ENCODE data around the gene NHS.

- TF ChIP-seq, protein P1, sequence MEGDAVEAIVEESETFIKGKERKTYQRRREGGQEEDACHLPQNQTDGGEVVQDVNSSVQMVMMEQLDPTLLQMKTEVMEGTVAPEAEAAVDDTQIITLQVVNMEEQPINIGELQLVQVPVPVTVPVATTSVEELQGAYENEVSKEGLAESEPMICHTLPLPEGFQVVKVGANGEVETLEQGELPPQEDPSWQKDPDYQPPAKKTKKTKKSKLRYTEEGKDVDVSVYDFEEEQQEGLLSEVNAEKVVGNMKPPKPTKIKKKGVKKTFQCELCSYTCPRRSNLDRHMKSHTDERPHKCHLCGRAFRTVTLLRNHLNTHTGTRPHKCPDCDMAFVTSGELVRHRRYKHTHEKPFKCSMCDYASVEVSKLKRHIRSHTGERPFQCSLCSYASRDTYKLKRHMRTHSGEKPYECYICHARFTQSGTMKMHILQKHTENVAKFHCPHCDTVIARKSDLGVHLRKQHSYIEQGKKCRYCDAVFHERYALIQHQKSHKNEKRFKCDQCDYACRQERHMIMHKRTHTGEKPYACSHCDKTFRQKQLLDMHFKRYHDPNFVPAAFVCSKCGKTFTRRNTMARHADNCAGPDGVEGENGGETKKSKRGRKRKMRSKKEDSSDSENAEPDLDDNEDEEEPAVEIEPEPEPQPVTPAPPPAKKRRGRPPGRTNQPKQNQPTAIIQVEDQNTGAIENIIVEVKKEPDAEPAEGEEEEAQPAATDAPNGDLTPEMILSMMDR (IDR thresholded peaks at IDR 0.05), result no peak
- TF ChIP-seq POLR2A (IDR thresholded peaks at IDR 0.05), result no peak
Measured at GRCh38 chrX:17735406-17735805, 360.4 kb downstream of the NHS start.
